NCI-H82 treated with DMSO at 0.1 percent for 48 hours (cell line): ENCODE results near the gene ATP23.

ENCODE experiments used
- DNase-seq: peaks from one replicate; lab custom pipeline; 2025; ENCODE audit not compliant: unreplicated experiment; lab: John Stamatoyannopoulos, UW

ATP23 gene

GRCh38 chr12:57966536-57966935, 25.2 kb downstream of the ATP23 start:
- DNase-seq = no peak

DNA sequence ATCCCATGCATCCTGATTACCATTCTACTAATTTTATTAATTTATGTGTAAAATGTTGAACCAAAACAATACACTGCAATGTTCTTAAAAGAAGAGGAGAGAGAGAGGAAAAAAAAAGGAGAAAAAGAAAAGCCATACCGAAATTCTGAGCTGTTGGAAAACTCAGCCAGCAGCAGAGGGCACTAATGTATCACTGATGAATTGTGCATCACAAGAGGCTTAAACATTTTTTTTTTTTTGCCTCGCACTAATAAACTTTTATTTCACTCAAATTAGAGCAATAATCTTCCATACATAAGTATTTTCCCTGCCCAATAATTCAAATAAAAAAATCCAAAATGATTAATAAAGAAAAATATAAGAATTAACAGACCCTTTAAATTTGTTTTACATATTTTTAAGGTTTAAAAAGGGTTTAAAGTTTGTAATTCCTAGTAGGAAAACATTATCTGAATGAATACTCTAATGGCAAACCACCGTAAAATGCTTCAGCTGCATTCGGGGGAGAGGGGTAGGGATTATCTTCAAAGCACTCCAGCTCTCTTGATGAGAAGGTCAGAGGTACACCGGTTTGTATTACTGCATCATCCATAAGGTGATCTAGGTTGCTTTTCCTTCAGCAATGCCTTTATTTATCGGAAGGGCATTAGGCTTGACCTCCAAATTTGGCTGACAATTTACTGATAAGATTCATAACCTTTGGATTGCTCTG, 41.9 kb downstream of the ATP23 start:
- peak; percentile 25 for DNase-seq

- no peak for DNase-seq
Observed at GRCh38 chr12:57983858-57984505, 42.6 kb downstream of the ATP23 start.

GRCh38 chr12:57984629-57985151, 43.3 kb downstream of the ATP23 start:
- no peak for DNase-seq

DNA sequence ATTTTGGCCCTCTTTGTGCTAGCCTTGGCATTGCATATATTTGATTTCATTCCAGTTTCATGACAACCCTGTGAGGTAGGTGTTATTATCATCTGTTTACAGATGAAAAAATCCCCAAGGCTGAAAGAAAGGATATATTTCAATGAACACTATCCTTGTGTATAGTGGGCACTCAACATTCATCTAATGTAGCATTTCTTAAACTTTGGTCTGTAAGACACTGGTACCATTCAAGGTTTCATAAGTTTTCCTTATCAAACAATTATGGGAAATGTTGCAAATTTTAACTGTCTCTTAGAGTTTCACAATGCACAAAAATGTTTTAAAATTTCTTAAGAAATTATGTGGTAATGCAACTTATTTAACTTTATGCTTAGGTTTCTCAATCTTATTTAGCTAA, 44.3 kb downstream of the ATP23 start:
- no peak for DNase-seq

GRCh38 chr12:57989838-57990237, 48.5 kb downstream of the ATP23 start:
- no peak for DNase-seq

- DNase-seq = no peak
Observed at GRCh38 chr12:57990241-57990883, 49.0 kb downstream of the ATP23 start.

DNA sequence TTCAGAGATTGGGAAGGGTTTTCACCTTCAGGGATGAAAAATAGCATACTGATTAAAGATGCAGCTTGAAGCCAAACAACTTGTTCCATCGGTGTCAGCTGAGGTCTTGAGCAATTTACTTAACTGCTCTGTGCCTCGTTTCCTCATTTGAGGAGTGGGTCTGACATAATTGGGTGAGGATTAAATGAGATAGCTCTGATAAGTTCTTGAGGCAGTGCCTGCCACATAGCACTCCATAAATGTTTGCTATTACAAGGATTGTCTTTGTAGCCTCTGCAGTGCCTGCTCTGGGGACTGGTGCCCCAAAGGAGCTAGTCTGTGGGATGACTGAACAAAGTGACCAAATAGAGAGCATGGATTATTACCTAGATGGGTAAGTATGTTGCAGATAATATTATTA, 50.6 kb downstream of the ATP23 start:
- no peak for DNase-seq

- DNase-seq = no peak
Observed at GRCh38 chr12:57993030-57993429, 51.7 kb downstream of the ATP23 start.

DNA sequence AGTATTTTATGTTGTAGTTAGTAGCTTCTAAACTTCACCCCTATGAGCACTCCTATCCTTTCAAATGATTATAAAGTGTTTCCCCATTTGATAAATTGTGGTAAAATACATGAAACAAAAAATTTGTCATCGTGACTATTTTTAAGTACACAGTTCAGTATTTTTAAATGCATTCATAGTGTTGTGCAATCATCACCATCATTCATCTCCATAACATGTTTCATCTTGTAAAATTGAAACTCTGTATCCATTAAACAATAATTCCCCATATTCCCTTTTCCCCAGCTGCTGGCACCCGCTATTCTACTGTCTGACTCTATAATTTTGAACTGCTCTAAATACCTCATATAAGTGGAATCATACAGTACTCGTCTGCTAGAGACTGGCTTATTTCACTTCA, 52.5 kb downstream of the ATP23 start:
- no peak for DNase-seq

- DNase-seq = no peak
Observed at GRCh38 chr12:57996520-57996919, 55.2 kb downstream of the ATP23 start.

DNA sequence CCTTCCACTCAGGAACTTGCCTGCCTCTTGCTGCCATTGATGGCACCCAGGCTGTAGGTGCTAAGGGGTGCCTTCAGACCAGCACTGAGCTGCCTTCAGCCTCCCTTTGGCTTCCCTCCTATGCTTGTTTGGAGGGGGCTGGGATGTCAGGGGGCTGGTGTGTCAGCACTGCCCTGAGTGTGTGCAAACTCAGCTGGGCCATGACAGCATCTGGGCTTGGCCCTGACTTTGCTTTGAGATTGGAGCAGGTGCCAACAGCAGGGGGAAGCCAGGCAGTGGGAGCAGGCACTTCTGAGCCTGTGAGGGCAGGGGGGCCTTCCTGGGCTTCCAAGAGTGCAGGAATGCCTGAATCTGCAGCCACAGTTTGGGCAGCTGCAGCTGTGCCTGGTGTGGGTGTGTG, 56.9 kb downstream of the ATP23 start:
- DNase-seq = no peak

DNA sequence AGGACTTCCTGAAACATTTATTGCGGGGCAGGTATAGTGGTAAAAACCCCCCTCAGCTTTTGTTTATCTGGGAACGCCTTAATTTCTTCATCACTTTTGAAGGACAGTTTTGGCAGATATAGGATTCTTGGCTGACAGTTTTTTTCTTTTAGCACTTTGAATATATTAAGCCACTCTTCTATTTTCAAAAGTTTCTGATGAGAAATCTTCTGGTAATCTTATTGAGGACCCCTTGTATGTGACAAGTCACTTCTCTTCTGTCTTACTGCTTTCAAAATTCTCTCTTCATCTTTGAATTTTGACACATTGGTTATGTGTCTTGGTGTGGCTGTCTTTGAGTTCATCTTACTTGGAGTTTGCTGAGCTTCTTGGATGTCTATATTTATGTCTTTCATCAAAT, 59.1 kb downstream of the ATP23 start:
- no peak for DNase-seq

DNA sequence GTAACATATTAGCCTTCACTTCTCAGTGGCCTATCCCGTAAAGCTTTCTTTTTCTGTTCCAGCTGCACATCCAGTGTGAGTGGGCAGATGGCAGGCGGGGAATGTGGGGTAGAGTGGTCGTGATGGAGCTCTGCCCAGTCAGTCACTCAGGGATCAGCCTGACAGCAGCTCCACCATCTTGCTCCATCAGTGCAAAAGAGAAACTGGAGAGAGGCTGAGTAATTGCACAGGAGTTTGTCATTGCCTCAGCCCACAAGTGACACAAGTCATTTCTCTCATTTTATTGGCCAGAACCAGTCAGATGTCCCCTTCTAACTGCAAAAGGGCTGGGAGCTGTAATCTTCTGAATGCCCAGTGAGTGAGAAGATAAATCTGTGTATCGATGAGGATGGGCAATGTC, 66.5 kb downstream of the ATP23 start:
- DNase-seq = no peak

- no peak for DNase-seq
Observed at GRCh38 chr12:58008634-58009033, 67.3 kb downstream of the ATP23 start.
